Smooth muscle cell (in vitro differentiated cells): ENCODE measurements around the gene NME3. TPM values are rescaled to one million over a fixed set of nuclear protein-coding genes. Genes with fewer than 3 reads are reported as not detected.

Experiments
- DNase-seq: peaks from one replicate; lab custom pipeline; 2025; ENCODE audit not compliant: unreplicated experiment; lab: John Stamatoyannopoulos, UW
- H2AFZ ChIP-seq: fragments of 200-600 bp; sonication (generic); 2 replicates; pipeline ENCODE4 v1.6.0; 2016; ENCODE audit warnings: antibody characterized with exemption, low read depth, mild to moderate bottlenecking
- H3F3A ChIP-seq: fragments of 200-600 bp; sonication (generic); 2 replicates; pipeline ENCODE4 v1.6.0; 2017; ENCODE audit warnings: antibody characterized with exemption, low read depth
- H3K27ac ChIP-seq: fragments of 200-600 bp; sonication (generic); 2 replicates; pipeline ENCODE4 v1.5.1; 2016; ENCODE audit warnings: low read depth, mild to moderate bottlenecking
- H3K27me3 ChIP-seq: fragments of 200-600 bp; sonication (generic); 2 replicates; pipeline ENCODE4 v1.6.1; 2016; ENCODE audit warnings: low read depth, mild to moderate bottlenecking
- H3K36me3 ChIP-seq: fragments of 200-600 bp; sonication (generic); 2 replicates; pipeline ENCODE4 v1.5.1; 2016; ENCODE audit warnings: low read depth
- H3K4me1 ChIP-seq: fragments of 200-600 bp; sonication (generic); 2 replicates; pipeline ENCODE4 v1.5.1; 2016; ENCODE audit warnings: low read depth
- H3K4me2 ChIP-seq: fragments of 200-600 bp; sonication (generic); 2 replicates; pipeline ENCODE4 v1.6.0; 2016; ENCODE audit warnings: mild to moderate bottlenecking
- H3K4me3 ChIP-seq: fragments of 200-600 bp; sonication (generic); 2 replicates; pipeline ENCODE4 v1.5.1; 2016; ENCODE audit warnings: mild to moderate bottlenecking
- H3K79me2 ChIP-seq: fragments of 200-600 bp; sonication (generic); 2 replicates; pipeline ENCODE4 v1.6.0; 2016; ENCODE audit warnings: low read depth, mild to moderate bottlenecking
- H3K9ac ChIP-seq: fragments of 200-600 bp; sonication (generic); 2 replicates; pipeline ENCODE4 v1.6.0; 2016; ENCODE audit warnings: low read depth
- H3K9me3 ChIP-seq: fragments of 200-600 bp; sonication (generic); replicated peaks from 2 replicates; pipeline ENCODE4 v1.5.1; 2016; ENCODE audit warnings: low read depth
- H4K20me1 ChIP-seq: fragments of 200-600 bp; sonication (generic); 2 replicates; pipeline ENCODE4 v1.6.0; 2016; ENCODE audit warnings: low read depth
- CTCF ChIP-seq: fragments of 200-600 bp; sonication (generic); IDR thresholded peaks from 2 replicates; pipeline ENCODE4 v1.5.1; 2017; ENCODE audit warnings: borderline replicate concordance, mild to moderate bottlenecking, antibody characterized with exemption; ENCODE audit not compliant: insufficient read depth, poor library complexity, severe bottlenecking
- WGBS: methylation state at CpG from one replicate; pipeline ENCODE4 v1.1.7; 2016; ENCODE audit warnings: low lambda C conversion rate; 5-methylcytosine and 5-hydroxymethylcytosine counted together
- polyA plus RNA-seq: library from polyadenylated mRNA; unstranded; fragments of >200 nt; fragmentation: Nextera tagmentation; extraction: Ambion mirVana; gene quantifications from 2 replicates; pipeline ENCODE4 v1.2.1, GENCODE V29; 2016
- total RNA-seq: library from RNA; depleted of rRNA; stranded (reverse); fragments of >200 nt; gene quantifications from 2 replicates; pipeline ENCODE4 v1.2.3, GENCODE V29; 2014

The NME3 gene
- total and polyA plus RNA-seq, 2 experiments from 2014 or later = 56.7 to 85.4 TPM

DNA sequence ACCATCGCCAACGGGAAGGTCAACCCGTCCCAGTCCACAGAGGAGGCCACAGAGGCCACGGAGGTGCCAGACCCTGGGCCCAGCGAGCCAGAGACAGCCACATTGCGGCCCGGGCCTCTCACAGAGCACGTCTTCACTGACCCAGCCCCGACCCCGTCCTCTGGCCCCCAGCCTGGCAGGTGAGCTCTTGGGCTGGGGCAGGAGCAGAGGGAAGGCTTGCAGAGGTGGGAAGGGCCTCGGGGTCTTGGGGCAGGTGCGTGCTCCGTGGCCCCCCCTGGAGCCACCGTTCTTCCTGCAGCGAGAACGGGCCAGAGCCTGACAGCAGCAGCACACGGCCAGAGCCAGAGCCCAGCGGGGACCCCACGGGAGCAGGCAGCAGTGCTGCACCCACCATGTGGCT, 5.1 kb downstream of the NME3 start:
- H3K4me3 ChIP-seq = no peak overlapping the region
- no peaks in the 10 kb centered on the region for H3K27me3 ChIP-seq
- no peaks in the 10 kb centered on the region for H3K79me2 ChIP-seq
- H3K4me2 ChIP-seq = no peak overlapping the region
- no peak overlapping the region for H2AFZ ChIP-seq
- H3K9ac ChIP-seq = no peak overlapping the region
- no peak overlapping the region for H3K27ac ChIP-seq
- WGBS = 97% methylated on average over 14 of the region's 19 CpGs
- no peak for TF ChIP-seq CTCF
- no peaks in the 10 kb centered on the region for H3K9me3 ChIP-seq
- no peak for DNase-seq
- peaks cover 4% of the 10 kb centered on the region for H3K4me1 ChIP-seq
- H3F3A ChIP-seq = peaks cover 8% of the 10 kb centered on the region
- H4K20me1 ChIP-seq = peaks cover 14% of the 10 kb centered on the region
- H3K36me3 ChIP-seq = no peaks in the 10 kb centered on the region

DNA sequence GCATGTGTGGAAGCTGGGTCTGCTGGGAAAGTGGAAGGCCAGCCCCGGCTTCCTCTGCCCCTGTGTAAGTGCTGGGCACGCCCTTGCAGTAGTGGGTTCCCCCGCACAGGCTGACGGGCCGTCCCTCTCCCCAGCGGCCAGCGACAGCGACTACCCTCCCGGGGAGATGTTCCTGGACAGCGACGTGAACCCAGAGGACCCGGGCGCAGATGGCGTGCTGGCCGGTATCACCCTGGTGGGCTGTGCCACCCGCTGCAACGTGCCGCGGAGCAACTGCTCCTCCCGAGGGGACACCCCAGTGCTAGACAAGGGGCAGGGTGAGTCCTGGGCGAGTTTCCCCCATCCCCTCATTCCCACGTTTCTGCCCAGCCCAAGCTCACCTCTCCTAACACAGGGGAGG, 5.5 kb downstream of the NME3 start:
- DNase-seq = no peak
- no peaks in the 10 kb centered on the region for H3K27me3 ChIP-seq
- no peak overlapping the region for H3K9ac ChIP-seq
- no peak overlapping the region for H2AFZ ChIP-seq
- no peaks in the 10 kb centered on the region for H3K36me3 ChIP-seq
- H3K27ac ChIP-seq = no peak overlapping the region
- no peak overlapping the region for H3K4me2 ChIP-seq
- H3F3A ChIP-seq = peaks cover 8% of the 10 kb centered on the region
- peaks cover 14% of the 10 kb centered on the region for H4K20me1 ChIP-seq
- H3K4me3 ChIP-seq = no peak overlapping the region
- no peak for TF ChIP-seq CTCF
- no peaks in the 10 kb centered on the region for H3K9me3 ChIP-seq
- no peaks in the 10 kb centered on the region for H3K79me2 ChIP-seq
- peaks cover 3% of the 10 kb centered on the region for H3K4me1 ChIP-seq
- 96% methylated on average over 22 of the region's 22 CpGs for WGBS

DNA sequence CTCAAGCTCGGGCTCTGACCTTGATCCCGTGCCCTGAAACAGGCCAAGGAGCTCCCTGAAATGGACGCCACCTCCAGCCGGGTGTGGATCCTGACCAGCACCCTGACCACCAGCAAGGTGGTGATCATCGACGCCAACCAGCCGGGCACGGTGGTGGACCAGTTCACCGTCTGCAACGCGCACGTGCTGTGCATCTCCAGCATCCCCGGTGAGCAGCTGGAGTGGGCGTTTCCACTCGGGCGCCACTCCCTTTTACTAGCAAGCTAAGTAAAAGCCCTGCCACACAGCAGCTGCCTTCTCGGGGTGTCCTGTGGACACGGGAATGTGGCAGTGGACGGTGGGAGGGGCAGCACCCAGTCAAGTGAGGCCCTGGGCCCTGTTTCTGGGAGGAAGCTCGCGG, 6.4 kb downstream of the NME3 start:
- no peak for DNase-seq
- Histone ChIP-seq H3K4me1 (no peaks in the 10 kb centered on the region), H3K9ac (no peak overlapping the region), H3F3A (peaks cover 4% of the 10 kb centered on the region), H3K4me2 (no peak overlapping the region), H3K4me3 (no peak overlapping the region), H3K79me2 (no peaks in the 10 kb centered on the region), H3K27ac (no peak overlapping the region), H2AFZ (no peak overlapping the region), H3K27me3 (no peaks in the 10 kb centered on the region), H3K36me3 (no peaks in the 10 kb centered on the region), H4K20me1 (peaks cover 9% of the 10 kb centered on the region), H3K9me3 (no peaks in the 10 kb centered on the region)
- no peak for TF ChIP-seq CTCF
- 97% methylated on average over 21 of the region's 21 CpGs for WGBS
